SK-N-SH treated with all-trans-retinoic acid at 6 μM for 48 hours (cell line): ENCODE data around the gene TAF10.
A peak's percentile ranks its signal among the peaks of the same experiment; 100 is the strongest.

Source experiments
- ARNTL ChIP-seq: fragments of 450-650 bp; formaldehyde crosslinking; IDR thresholded peaks from 2 replicates; pipeline ENCODE4 v1.5.0; 2020; ENCODE audit warnings: low read depth, mild to moderate bottlenecking, moderate library complexity, borderline replicate concordance
- BACH2 ChIP-seq: fragments of 250-450 bp; sonication (Bioruptor Pico); IDR thresholded peaks from 2 replicates; pipeline ENCODE4 v1.9.0; 2021; ENCODE audit warnings: mild to moderate bottlenecking, borderline replicate concordance
- CREB5 ChIP-seq: fragments of 250-450 bp; sonication (Bioruptor Pico); IDR thresholded peaks from 2 replicates; pipeline ENCODE4 v1.5.1; 2020; ENCODE audit warnings: low read depth, mild to moderate bottlenecking, moderate library complexity
- CSDC2 ChIP-seq: fragments of 250-450 bp; sonication (Bioruptor Pico); IDR thresholded peaks from 2 replicates; pipeline ENCODE4 v1.5.0; 2020; ENCODE audit warnings: mild to moderate bottlenecking, moderate library complexity
- GLIS3 ChIP-seq: fragments of 250-450 bp; sonication (Bioruptor Pico); IDR thresholded peaks from 2 replicates; pipeline ENCODE4 v1.5.0; 2020; ENCODE audit warnings: mild to moderate bottlenecking, moderate library complexity
- OSR1 ChIP-seq: fragments of 250-450 bp; sonication (Bioruptor Pico); IDR thresholded peaks from 2 replicates; pipeline ENCODE4 v1.8.0; 2022; ENCODE audit warnings: moderate library complexity, mild to moderate bottlenecking, inconsistent platforms
- PATZ1 ChIP-seq: fragments of 250-450 bp; sonication (Bioruptor Pico); IDR thresholded peaks from 2 replicates; pipeline ENCODE4 v1.8.0; 2020; ENCODE audit warnings: mild to moderate bottlenecking, moderate library complexity, borderline replicate concordance
- RARB ChIP-seq: fragments of 250-450 bp; sonication (Bioruptor Pico); IDR thresholded peaks from 2 replicates; pipeline ENCODE4 v1.8.0; 2021; ENCODE audit warnings: mild to moderate bottlenecking, moderate library complexity
- TCF4 ChIP-seq: fragments of 250-450 bp; sonication (Bioruptor Pico); IDR thresholded peaks from 2 replicates; pipeline ENCODE4 v1.8.0; 2021; ENCODE audit warnings: mild to moderate bottlenecking, moderate library complexity, borderline replicate concordance
- ZC3H10 ChIP-seq: fragments of 250-450 bp; sonication (Bioruptor Pico); IDR thresholded peaks from 2 replicates; pipeline ENCODE4 v1.5.1; 2021; ENCODE audit warnings: mild to moderate bottlenecking, moderate library complexity
- ZFP3 ChIP-seq: fragments of 250-450 bp; sonication (Bioruptor Pico); IDR thresholded peaks from 2 replicates; pipeline ENCODE4 v1.5.0; 2020; ENCODE audit warnings: mild to moderate bottlenecking, moderate library complexity
- ZFP30 ChIP-seq: fragments of 450-650 bp; formaldehyde crosslinking; IDR thresholded peaks from 2 replicates; pipeline ENCODE4 v1.5.0; 2022; ENCODE audit warnings: mild to moderate bottlenecking, moderate library complexity
- ZNF8 ChIP-seq: fragments of 450-650 bp; formaldehyde crosslinking; IDR thresholded peaks from 2 replicates; pipeline ENCODE4 v1.5.0; 2020; ENCODE audit warnings: mild to moderate bottlenecking, moderate library complexity

GRCh38 chr11:6612213-6613041 lies at the start of gene TAF10:
- TF ChIP-seq BACH2 (CRISPR knock-in tag) = no peak
- no peak for TF ChIP-seq ARNTL (CRISPR knock-in tag)
- peak; percentile 15; the same call in 1 of the 2 replicates for TF ChIP-seq TCF4
- TF ChIP-seq PATZ1 (CRISPR knock-in tag) = peak; percentile 42; the same call in 1 of the 2 replicates
- TF ChIP-seq ZC3H10 (CRISPR knock-in tag) = no peak
- TF ChIP-seq RARB (CRISPR knock-in tag) = no peak
- no peak for TF ChIP-seq OSR1
- TF ChIP-seq CSDC2 (CRISPR knock-in tag) = no peak
- no peak for TF ChIP-seq CREB5 (CRISPR knock-in tag)
- TF ChIP-seq ZNF8 = no peak
- TF ChIP-seq ZFP30 (CRISPR knock-in tag) = no peak
- 0 out of 2 replicates have a peak, but pooled peaks have one; percentile 60 for TF ChIP-seq GLIS3 (CRISPR knock-in tag)
- no peak for TF ChIP-seq ZFP3 (CRISPR knock-in tag)
